Naive thymus-derived CD4-positive, alpha-beta T cell (primary cell): ENCODE data around the gene HIPK2. TPM values are rescaled to one million over a fixed set of nuclear protein-coding genes. Genes with fewer than 3 reads are reported as not detected.

Experiments
- ATAC-seq: fragments of 150-1000 bp; cut with Tn5 transposase; 2 replicates; pipeline ENCODE4 v1.10.0; 2021; ENCODE audit warnings: mild to moderate bottlenecking, moderate library complexity
- CTCF ChIA-PET: fragments of 350-600 bp; sonication (Branson Sonifier 250); formaldehyde crosslinking; loops from one replicate; lab custom pipeline; 2021; ENCODE audit warnings: antibody characterized with exemption; lab: Charles Lee
- POLR2A ChIA-PET: fragments of 350-600 bp; sonication (Branson Sonifier 250); formaldehyde crosslinking; loops from one replicate; lab custom pipeline; 2021; ENCODE audit warnings: antibody characterized with exemption, inconsistent platforms; lab: Charles Lee
- DNase-seq, 9 donors: peaks; one replicate each; pipeline versions ENCODE4 v3.0.0 to v3.0.0-alpha.2; 2020 to 2022; ENCODE audit warnings: mixed read lengths in 1 of 9
- H3K27ac ChIP-seq: one replicate; pipeline ENCODE4 v1.7.0; 2013; ENCODE audit warnings: mild to moderate bottlenecking, low read depth, low read length, moderate library complexity
- H3K27me3 ChIP-seq, 2 donors: one replicate each; pipeline ENCODE4 v1.7.0; 2013; ENCODE audit warnings: low read length in 2 of 2, mild to moderate bottlenecking in 2 of 2, moderate library complexity in 2 of 2; ENCODE audit not compliant: control insufficient read depth in 2 of 2, insufficient read depth in 2 of 2
- H3K36me3 ChIP-seq, 3 experiments: 1 replicate in 2 of 3; 2 replicates in 1 of 3; pipeline ENCODE4 v1.7.0; 2013; ENCODE audit warnings: low read length in 3 of 3, mild to moderate bottlenecking in 3 of 3, moderate library complexity in 1 of 3; ENCODE audit not compliant: insufficient read depth in 3 of 3, control insufficient read depth in 2 of 3
- H3K4me1 ChIP-seq, 2 donors: one replicate each; pipeline ENCODE4 v1.7.0; 2013; ENCODE audit warnings: low read length in 2 of 2, mild to moderate bottlenecking in 2 of 2, moderate library complexity in 1 of 2; ENCODE audit not compliant: control insufficient read depth in 2 of 2, insufficient read depth in 2 of 2
- H3K4me3 ChIP-seq: 2 replicates; pipeline ENCODE4 v1.7.0; 2013; ENCODE audit warnings: mild to moderate bottlenecking, low read length
- H3K9me3 ChIP-seq, 3 experiments: 1 replicate in 2 of 3; 2 replicates in 1 of 3; pipeline ENCODE4 v1.7.0; 2013; ENCODE audit warnings: low read length in 3 of 3; ENCODE audit not compliant: control insufficient read depth in 2 of 3
- H3K27ac Mint-ChIP-seq, 9 donors: one replicate each; pipeline ENCODE4 v1.8.0; 2020 to 2022; ENCODE audit warnings: mixed read lengths in 9 of 9, mild to moderate bottlenecking in 8 of 9, moderate library complexity in 5 of 9, inconsistent platforms in 2 of 9
- H3K27me3 Mint-ChIP-seq, 5 donors: one replicate each; pipeline ENCODE4 v1.8.0; 2021 to 2022; ENCODE audit warnings: mixed read lengths in 5 of 5, mild to moderate bottlenecking in 1 of 5
- H3K36me3 Mint-ChIP-seq, 5 donors: one replicate each; pipeline ENCODE4 v1.8.0; 2020 to 2022; ENCODE audit warnings: mixed read lengths in 5 of 5, mild to moderate bottlenecking in 3 of 5, inconsistent platforms in 1 of 5
- H3K4me1 Mint-ChIP-seq, 7 donors: one replicate each; pipeline ENCODE4 v1.8.0; 2020 to 2022; ENCODE audit warnings: mixed read lengths in 7 of 7, mild to moderate bottlenecking in 3 of 7, inconsistent platforms in 1 of 7
- H3K4me3 Mint-ChIP-seq, 10 donors: one replicate each; pipeline ENCODE4 v1.8.0; 2020 to 2022; ENCODE audit warnings: mild to moderate bottlenecking in 10 of 10, mixed read lengths in 10 of 10, moderate library complexity in 6 of 10, inconsistent platforms in 2 of 10
- H3K9me3 Mint-ChIP-seq, 11 donors: one replicate each; pipeline ENCODE4 v1.8.0; 2020 to 2022; ENCODE audit warnings: mixed read lengths in 11 of 11, mild to moderate bottlenecking in 4 of 11, inconsistent platforms in 1 of 11, moderate library complexity in 1 of 11
- intact Hi-C, 2 donors: fragments of 100-400 bp; cut with micrococcal nuclease; formaldehyde crosslinking; loops; one replicate each; pipeline ENCODE4 v1.15.1; 2023
- polyA plus RNA-seq, 2 donors: library from polyadenylated mRNA; unstranded; fragments of 300-500 nt; fragmentation: Illumina TruSeq; gene quantifications; one replicate each; pipeline ENCODE4 v1.2.3, GENCODE V29; 2021
- total RNA-seq, 6 experiments: library from RNA in 5 of 6; stranded (reverse) in 5 of 6; gene quantifications; 1 replicate in 5 of 6; 2 replicates in 1 of 6; pipeline ENCODE4 v1.2.3 and lab custom pipeline; 2021 to 2026

Gene HIPK2
- total and polyA plus RNA-seq, 7 experiments from 2014 or later = 4.6 to 44.0 (median 36.1) TPM

GRCh38 chr7:139648941-139649425 is 128.8 kb downstream of the HIPK2 start:
- intact Hi-C loops = loop anchor here (1.0 to 10.0 kb wide), 5 partner anchors 127 to 586 kb away; partner anchors contain the start of genes PARP12 (in 1 of the 2) and TBXAS1 (in 1 of the 2)
- DNase-seq (peak in 4 of 9 donors; percentile 22 to 47 (median 30)), ATAC-seq (peak; percentile 76)
- Mint-ChIP-seq H3K4me1 (peaks cover 43 to 80% (median 74%) of the 10 kb centered on the region in 7 donors), H3K27me3 (no peaks in the 10 kb centered on the region), H3K4me3 (peak overlapping the region; percentile 64 to 87 (median 80)), H3K27ac (peak overlapping the region; percentile 56 to 93 (median 88)), H3K36me3 (peaks cover 0 to 4% (median 0%) of the 10 kb centered on the region in 5 donors), H3K9me3 (no peaks in the 10 kb centered on the region)
- no peaks in the 10 kb centered on the region for H3K27me3 ChIP-seq
- CTCF ChIA-PET = interaction anchor here (1.1 to 1.7 kb wide), 2 partner anchors 16 to 47 kb away, joined by 4 read pairs; no protein-coding TSS in a partner anchor
- H3K9me3 ChIP-seq = no peaks in the 10 kb centered on the region
- POLR2A ChIA-PET = interaction anchor here (2.1 to 2.4 kb wide), 2 partner anchors 9 to 12 kb away, joined by 5 to 7 read pairs; no protein-coding TSS in a partner anchor
- H3K4me1 ChIP-seq = peaks cover 0 to 58% of the 10 kb centered on the region in 2 donors
- H3K36me3 ChIP-seq = no peaks in the 10 kb centered on the region
- peak overlapping the region; percentile 17 for H3K4me3 ChIP-seq
- peak overlapping the region; percentile 43 for H3K27ac ChIP-seq

GRCh38 chr7:139648391-139648861 is 129.4 kb downstream of the HIPK2 start:
- Histone ChIP-seq H3K27ac (peak overlapping the region; percentile 43), H3K4me1 (peaks cover 0 to 63% of the 10 kb centered on the region in 2 donors), H3K9me3 (no peaks in the 10 kb centered on the region), H3K4me3 (peak overlapping the region; percentile 17), H3K36me3 (no peaks in the 10 kb centered on the region), H3K27me3 (no peaks in the 10 kb centered on the region)
- intact Hi-C loops = loop anchor here (1.0 to 10.0 kb wide), 5 partner anchors 128 to 586 kb away; partner anchors contain the start of genes PARP12 (in 1 of the 2) and TBXAS1 (in 1 of the 2)
- Mint-ChIP-seq H3K4me1 (peaks cover 48 to 85% (median 79%) of the 10 kb centered on the region in 7 donors), H3K36me3 (peaks cover 0 to 4% (median 3%) of the 10 kb centered on the region in 5 donors), H3K4me3 (peak overlapping the region; percentile 64 to 87 (median 80)), H3K9me3 (no peaks in the 10 kb centered on the region), H3K27ac (peak overlapping the region; percentile 56 to 93 (median 88)), H3K27me3 (no peaks in the 10 kb centered on the region)
- CTCF ChIA-PET = interaction anchor here (1.1 to 4.4 kb wide), 7 partner anchors 9 to 355 kb away, joined by 4 to 57 read pairs (median 4); no protein-coding TSS in a partner anchor
- DNase-seq (no peak), ATAC-seq (no peak)
- POLR2A ChIA-PET = interaction anchor here (1.4 to 2.4 kb wide), 3 partner anchors 9 to 31 kb away, joined by 3 to 7 read pairs (median 5); no protein-coding TSS in a partner anchor

- no peaks in the 10 kb centered on the region for H3K27me3 Mint-ChIP-seq
- peaks cover 0 to 4% (median 3%) of the 10 kb centered on the region in 5 donors for H3K36me3 Mint-ChIP-seq
- H3K9me3 Mint-ChIP-seq = no peaks in the 10 kb centered on the region
- Histone ChIP-seq H3K36me3 (no peaks in the 10 kb centered on the region), H3K4me3 (no peak overlapping the region), H3K27me3 (no peaks in the 10 kb centered on the region), H3K9me3 (no peaks in the 10 kb centered on the region), H3K27ac (peak overlapping the region; percentile 43), H3K4me1 (peaks cover 0 to 68% of the 10 kb centered on the region in 2 donors)
- peak overlapping the region; percentile 64 to 87 (median 80) for H3K4me3 Mint-ChIP-seq
- peak overlapping the region; percentile 56 to 93 (median 88) for H3K27ac Mint-ChIP-seq
- intact Hi-C loops = loop anchor here (1.0 to 10.0 kb wide), 8 partner anchors 29 to 587 kb away; partner anchors contain the start of genes HIPK2 (in 1 of the 2), PARP12 (in 1 of the 2) and TBXAS1 (in 1 of the 2)
- CTCF ChIA-PET = interaction anchor here (0.7 to 4.4 kb wide), 18 partner anchors 9 to 358 kb away, joined by 3 to 57 read pairs (median 6); no protein-coding TSS in a partner anchor
- POLR2A ChIA-PET = interaction anchor here (1.0 to 2.4 kb wide), 6 partner anchors 10 to 575 kb away, joined by 3 to 7 read pairs (median 4); no protein-coding TSS in a partner anchor
- no peak for DNase-seq
- ATAC-seq = no peak
- peaks cover 48 to 90% (median 84%) of the 10 kb centered on the region in 7 donors for H3K4me1 Mint-ChIP-seq
Observed at GRCh38 chr7:139647814-139648390, 129.9 kb downstream of the HIPK2 start.

- POLR2A ChIA-PET = interaction anchor here (0.9 to 2.4 kb wide), 9 partner anchors 10 to 575 kb away, joined by 3 to 7 read pairs (median 3); no protein-coding TSS in a partner anchor
- Histone ChIP-seq H3K9me3 (no peaks in the 10 kb centered on the region), H3K4me3 (no peak overlapping the region), H3K36me3 (no peaks in the 10 kb centered on the region), H3K27ac (no peak overlapping the region), H3K4me1 (peaks cover 0 to 76% of the 10 kb centered on the region in 2 donors), H3K27me3 (no peaks in the 10 kb centered on the region)
- Mint-ChIP-seq H3K27ac (peak overlapping the region in 7 of 9 donors; percentile 71 to 92 (median 77)), H3K4me1 (peaks cover 56 to 94% (median 88%) of the 10 kb centered on the region in 7 donors), H3K9me3 (no peaks in the 10 kb centered on the region), H3K27me3 (no peaks in the 10 kb centered on the region), H3K36me3 (peaks cover 0 to 3% (median 2%) of the 10 kb centered on the region in 5 donors), H3K4me3 (peak overlapping the region in 7 of 10 donors; percentile 21 to 86 (median 76))
- CTCF ChIA-PET = interaction anchor here (0.6 to 4.4 kb wide), 25 partner anchors 8 to 796 kb away, joined by 3 to 57 read pairs (median 5); no protein-coding TSS in a partner anchor
- intact Hi-C loops = loop anchor here (2.0 to 10.0 kb wide), 7 partner anchors 28 to 588 kb away; partner anchors contain the start of genes HIPK2 (in 1 of the 2), PARP12 (in 1 of the 2) and TBXAS1 (in 1 of the 2)
- peak; percentile 38 for ATAC-seq
- no peak for DNase-seq
Observed at GRCh38 chr7:139647085-139647484, 130.7 kb downstream of the HIPK2 start.

GRCh38 chr7:139646566-139646965 is 131.2 kb downstream of the HIPK2 start:
- Histone ChIP-seq H3K9me3 (no peaks in the 10 kb centered on the region), H3K36me3 (no peaks in the 10 kb centered on the region), H3K4me3 (no peak overlapping the region), H3K27ac (no peak overlapping the region), H3K27me3 (no peaks in the 10 kb centered on the region), H3K4me1 (peaks cover 0 to 78% of the 10 kb centered on the region in 2 donors)
- intact Hi-C loops = loop anchor here (1.0 to 10.0 kb wide), 12 partner anchors 27 to 658 kb away; partner anchors contain the start of genes HIPK2 (in 1 of the 2), PARP12 (in 1 of the 2) and TBXAS1 (in 1 of the 2)
- peak overlapping the region in 6 of 10 donors; percentile 34 to 86 (median 62) for H3K4me3 Mint-ChIP-seq
- ATAC-seq = no peak
- no peaks in the 10 kb centered on the region for H3K27me3 Mint-ChIP-seq
- peak overlapping the region in 7 of 9 donors; percentile 40 to 90 (median 71) for H3K27ac Mint-ChIP-seq
- H3K9me3 Mint-ChIP-seq = no peaks in the 10 kb centered on the region
- no peak for DNase-seq
- ChIA-PET CTCF (interaction anchor here (0.6 to 4.4 kb wide), 27 partner anchors 10 to 359 kb away, joined by 3 to 57 read pairs (median 6); no protein-coding TSS in a partner anchor), POLR2A (interaction anchor here (0.6 to 1.4 kb wide), 6 partner anchors 13 to 576 kb away, joined by 3 to 4 read pairs (median 3); no protein-coding TSS in a partner anchor)
- peaks cover 0 to 7% (median 3%) of the 10 kb centered on the region in 5 donors for H3K36me3 Mint-ChIP-seq
- H3K4me1 Mint-ChIP-seq = peaks cover 61 to 99% (median 92%) of the 10 kb centered on the region in 7 donors
